ENCODE data around the gene TBX5.

DNA sequence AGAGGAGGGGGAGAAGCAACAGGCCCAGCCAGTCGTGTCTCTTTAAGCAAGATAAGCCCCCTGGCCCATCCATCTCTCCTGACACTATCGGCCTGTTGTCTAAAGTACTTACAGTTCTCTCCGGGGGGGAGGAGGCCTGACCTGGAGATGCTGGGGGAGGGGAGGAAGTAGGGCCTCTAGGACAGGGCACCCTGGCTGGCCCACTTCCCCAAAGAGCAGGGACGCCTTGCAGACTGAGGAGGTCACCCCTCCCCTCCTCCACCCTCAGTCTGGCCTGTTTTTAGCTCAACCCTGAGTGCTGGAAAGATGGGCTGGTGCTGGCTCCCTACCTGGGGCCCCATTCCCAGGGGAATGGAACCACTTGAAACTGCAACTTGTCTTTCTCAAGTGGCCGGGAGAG is 70.3 kb downstream of the TBX5 start:
- TF ChIP-seq NFIC (IDR thresholded peaks at IDR 0.05) (no peak), CREB1 (IDR thresholded peaks at IDR 0.05; ENCODE audit: low read depth) (no peak), FOXM1 (IDR thresholded peaks at IDR 0.05; ENCODE audit: borderline replicate concordance, low read depth) (no peak), EP300 (IDR thresholded peaks at IDR 0.05; ENCODE audit: borderline replicate concordance) (no peak), RAD21 (IDR thresholded peaks at IDR 0.05; ENCODE audit: low read depth) (no peak), EGR1 (IDR thresholded peaks at IDR 0.05) (no peak), TAF1 (IDR thresholded peaks at IDR 0.05; ENCODE audit: low read depth) (no peak)
- TF ChIP-seq, protein P1, sequence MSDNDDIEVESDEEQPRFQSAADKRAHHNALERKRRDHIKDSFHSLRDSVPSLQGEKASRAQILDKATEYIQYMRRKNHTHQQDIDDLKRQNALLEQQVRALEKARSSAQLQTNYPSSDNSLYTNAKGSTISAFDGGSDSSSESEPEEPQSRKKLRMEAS (IDR thresholded peaks at IDR 0.05), result no peak
